NCI-H187 (cell line): ENCODE data around the gene SMCO4.

Source experiments
- DNase-seq, 2 experiments: peaks; one replicate each; lab custom pipeline; 2025; lab: John Stamatoyannopoulos, UW

Gene SMCO4

DNA sequence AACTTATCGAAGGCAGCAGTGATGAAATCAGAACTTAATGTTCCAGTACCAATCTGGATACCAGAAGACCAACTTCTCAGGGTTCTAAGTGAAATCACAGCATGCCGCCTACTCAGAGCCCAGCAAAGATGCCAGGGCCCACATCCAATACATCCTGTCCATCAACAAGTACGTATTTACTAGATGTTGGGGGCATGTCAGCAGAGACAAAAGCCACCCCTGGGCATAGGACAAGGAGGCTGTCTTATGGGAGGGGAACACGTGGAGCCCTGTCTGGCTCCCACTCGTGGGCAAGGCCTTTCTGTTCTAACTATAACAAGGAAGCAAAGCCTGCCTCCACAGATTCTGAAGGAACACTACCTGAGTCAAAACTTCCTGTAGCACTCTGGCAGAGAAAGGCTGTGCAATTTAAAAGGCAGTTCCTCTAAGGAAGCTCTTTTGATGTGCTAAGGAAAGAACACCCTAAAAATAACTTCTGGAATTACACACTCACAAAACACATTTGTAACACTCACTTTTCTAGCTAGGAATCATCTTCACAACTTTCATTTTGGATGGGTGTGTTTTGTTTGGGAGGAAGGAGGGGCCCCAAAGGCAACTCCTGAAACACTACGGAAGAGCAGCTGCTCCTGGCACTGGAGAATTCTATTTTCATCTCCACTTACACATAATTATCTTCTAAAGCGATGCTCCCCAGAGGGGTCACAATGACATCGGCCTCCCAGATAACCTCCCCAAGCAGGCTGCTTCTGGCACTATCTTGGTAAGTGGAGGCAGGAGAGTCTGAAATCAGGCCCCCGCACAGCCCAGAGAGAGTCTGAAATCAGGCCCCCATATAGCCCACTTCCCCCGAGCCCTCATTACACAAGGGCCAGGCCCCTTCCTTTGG is 14.2 kb downstream of the SMCO4 start:
- no peak for DNase-seq

DNA sequence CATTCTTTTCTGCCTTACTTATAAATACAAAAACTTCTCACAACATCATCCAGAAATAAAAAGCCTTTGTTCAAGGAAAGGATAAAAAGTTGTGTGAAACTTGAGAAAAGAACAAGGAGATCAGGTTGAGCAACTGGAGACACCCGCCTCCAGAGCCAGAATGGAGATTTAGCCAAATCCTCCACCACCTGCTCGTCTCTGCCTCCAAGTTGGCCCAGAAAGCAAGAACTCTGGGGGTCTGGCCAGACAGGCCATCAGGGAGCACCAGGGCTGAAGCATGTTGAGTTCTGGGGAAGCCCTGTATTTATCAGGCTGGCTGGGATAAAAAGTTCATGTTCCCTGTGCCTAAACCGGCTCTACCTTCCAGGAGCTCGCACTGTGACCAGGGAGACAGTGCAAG is 14.9 kb downstream of the SMCO4 start:
- DNase-seq, result no peak

DNA sequence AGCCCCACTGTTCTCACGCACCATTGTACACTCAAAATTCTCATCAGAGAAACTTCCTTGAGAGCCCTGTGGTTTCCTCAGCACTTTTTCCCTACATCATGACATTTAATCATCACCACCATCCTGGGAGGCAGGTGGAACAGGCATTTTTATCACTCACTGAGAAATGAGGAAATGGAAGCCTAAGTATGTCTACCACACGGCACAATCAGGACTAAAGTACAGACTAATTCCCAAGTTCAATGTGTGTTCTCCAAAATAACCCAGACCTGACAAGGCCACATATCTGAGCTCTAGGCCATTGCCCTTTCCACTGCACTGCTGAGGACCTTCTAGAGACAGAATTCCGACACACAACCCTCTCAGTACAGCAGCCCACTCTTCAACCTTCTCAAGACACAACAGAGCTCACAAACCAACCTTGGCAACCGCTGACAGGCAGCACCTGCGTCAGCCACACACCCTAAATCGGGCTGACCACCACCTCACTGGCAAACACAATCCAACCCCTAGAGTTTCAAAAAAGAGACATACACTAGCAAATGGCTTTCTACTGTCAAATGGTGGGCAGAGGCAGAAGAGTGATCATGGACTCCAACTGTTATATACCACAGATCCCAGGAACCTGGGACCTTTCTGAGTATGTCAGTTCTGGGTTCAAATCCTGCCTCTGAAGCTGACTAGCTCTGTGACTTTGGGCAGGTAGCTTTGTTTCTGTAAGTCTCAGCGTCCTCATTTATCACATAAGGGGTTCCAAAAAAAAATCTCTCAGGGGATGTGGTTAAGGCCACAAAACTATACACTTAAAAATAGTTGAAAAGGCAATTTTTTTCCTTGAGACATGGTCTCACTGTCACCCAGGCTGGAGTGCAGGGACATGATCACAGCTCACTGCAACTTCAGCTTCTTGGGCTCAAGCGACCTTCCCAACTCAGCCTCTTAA is 16.3 kb downstream of the SMCO4 start:
- no peak for DNase-seq

DNA sequence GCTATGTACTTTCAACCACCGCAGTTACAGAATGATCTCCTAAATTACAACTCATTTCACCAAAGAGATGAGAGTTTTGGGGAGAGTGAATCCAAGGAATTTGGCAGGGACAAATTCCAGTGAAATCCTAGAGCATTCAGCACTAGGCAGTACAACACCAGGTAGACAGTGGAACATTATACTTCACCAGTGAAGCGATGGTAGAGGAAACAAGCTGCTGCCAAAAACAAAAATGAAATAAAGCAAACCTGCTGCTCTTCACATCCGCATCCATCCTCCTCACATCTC is 16.9 kb downstream of the SMCO4 start:
- DNase-seq, result no peak

DNA sequence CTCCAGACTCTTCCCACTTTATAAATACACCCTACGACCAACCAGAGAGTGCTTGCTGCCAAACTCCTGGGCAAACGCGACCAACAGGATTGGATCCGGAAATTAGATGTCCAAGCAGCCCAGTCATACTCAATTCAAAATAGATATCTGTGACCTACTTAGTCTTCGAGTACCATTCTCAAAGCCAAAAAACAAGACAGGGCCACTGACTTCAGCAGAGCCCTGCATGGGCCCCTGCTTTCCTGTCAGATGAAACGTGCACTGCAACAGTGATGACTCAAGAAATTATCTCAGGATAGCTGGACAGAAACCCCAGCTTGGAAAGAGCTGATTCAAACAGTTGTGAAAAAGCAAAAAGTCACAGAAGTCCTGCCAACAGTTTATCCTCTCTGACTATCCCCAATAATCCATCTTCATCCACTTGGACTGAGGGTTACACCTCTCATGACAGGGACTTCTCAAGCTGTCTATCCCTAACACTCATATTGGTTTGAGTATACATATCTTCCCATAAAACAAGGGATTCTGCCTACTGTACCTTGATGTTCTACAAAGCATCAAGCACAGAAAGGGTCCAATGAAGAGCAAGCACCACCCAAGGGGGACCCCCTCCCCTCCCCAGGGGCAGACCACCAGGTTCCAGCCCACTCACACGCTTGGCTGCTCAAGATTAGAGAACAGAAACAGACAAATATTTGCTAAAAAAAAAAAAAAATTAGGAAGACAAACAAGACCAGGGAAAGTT is 17.4 kb downstream of the SMCO4 start:
- DNase-seq, result no peak

DNA sequence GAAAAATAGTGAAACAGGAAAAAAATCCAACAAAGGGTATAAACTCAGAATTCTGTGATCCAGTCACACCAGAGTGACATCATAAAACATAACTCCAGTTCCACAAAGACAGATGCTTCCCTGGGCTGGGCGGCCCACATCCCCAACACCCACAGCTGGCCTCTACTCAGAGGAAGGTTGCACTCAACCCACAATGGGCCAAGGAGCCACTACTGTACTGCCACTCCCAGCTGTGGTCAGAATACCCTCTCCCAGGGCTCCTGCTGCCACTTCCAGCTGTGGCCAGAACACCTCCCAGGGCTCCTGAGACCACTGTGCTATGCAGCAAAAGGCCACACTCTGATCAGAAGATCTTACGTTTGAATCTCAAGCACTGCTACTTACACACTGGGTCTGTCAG is 18.3 kb downstream of the SMCO4 start:
- DNase-seq, result no peak

DNA sequence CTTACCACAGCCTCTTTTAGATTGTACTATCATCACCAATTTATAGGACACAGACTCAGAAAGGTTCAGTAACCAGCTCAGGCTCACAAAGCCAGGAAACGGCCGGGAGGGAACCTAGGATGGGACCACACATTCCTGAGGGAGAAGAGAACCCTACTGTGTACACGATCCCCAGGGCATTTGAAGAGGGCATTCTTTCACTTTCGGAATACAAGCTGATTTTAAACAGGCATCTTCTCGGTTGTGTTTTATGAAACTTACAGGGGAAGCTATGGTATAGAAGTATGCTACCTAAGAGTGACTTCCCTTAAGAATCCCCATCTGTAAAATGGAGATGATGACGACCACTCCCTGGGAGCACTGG is 19.0 kb downstream of the SMCO4 start:
- DNase-seq, result no peak

- DNase-seq, result no peak
These were observed 22.3 kb downstream of the SMCO4 start for GRCh38 chr11:93520726-93521509.

GRCh38 chr11:93519179-93519578 is 24.0 kb downstream of the SMCO4 start:
- DNase-seq, result no peak

- DNase-seq, result no peak
These were observed 25.1 kb downstream of the SMCO4 start for GRCh38 chr11:93518081-93518480.

DNA sequence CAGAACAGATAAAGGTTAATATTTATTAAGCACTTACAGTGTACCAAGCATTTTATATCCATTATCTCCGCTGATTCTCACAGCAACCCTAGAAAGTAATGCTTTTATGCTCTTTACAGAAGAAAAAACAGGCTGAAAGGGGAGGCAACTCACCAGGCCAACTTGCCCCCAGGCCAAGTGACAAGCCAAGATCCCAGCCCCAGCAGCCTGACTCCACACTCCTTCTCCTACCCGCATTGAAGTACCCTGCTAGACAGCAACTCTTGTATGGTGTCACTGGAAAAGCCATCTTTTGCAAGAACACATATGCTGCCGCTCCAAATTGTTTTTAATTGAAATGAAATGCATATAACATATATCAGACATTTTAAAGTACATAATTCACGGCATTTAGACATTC is 25.6 kb downstream of the SMCO4 start:
- no peak for DNase-seq

GRCh38 chr11:93517041-93517440 is 26.1 kb downstream of the SMCO4 start:
- DNase-seq, result no peak

- DNase-seq, result no peak
These were observed 27.7 kb downstream of the SMCO4 start for GRCh38 chr11:93515441-93516025.

- no peak for DNase-seq
These were observed 28.5 kb downstream of the SMCO4 start for GRCh38 chr11:93514712-93515111.

DNA sequence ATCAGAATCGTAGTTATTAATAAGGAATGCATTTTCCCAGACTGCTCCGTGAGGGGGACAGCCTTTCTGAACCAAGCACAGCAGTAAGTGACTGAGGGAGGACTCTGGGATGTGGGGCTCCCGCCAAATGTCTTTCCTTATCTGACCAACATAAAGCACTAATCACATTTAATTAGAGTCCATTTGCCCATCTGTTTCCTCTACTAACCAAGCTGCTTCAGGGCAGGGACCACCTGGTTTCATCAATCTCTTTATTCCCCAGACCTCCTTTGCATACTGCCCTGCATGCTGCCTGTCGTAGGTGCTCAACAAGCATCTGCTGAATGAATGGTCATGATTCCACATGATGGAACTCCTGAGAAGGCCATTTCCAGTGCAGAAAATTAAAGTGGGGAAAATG is 29.4 kb downstream of the SMCO4 start:
- DNase-seq, result no peak

DNA sequence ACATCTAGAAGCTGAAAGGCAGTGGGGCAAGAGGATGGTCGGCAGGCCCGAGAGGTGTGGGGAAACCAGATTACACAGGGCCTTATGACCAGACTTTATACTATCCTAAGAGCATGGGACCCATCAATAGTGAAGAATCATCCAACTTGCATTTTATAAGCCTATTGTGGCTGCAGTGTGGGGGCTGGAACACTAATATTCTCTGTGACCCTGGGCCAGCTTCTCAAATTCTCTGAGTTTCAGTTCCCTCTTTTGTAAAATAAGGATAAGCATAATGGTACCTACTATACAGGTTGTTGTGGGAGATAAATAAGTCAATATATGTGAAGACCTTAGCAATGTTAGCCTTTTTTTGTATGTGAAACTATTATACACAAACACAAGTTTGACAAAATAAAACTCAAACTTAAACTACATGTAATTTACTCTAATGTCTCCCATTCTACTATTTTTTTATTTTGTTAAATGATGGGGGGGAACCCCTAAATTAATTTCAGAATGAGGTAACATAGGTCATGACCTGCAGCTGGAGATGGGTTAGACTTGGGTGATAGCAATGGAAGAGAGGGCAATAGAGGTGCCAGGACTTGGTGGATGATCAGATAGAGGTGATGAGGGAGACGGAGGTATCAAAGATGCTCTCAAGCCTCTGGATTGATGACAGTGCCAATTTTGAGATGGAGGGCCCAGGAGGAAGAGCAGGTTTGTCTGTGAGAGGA is 30.1 kb downstream of the SMCO4 start:
- DNase-seq, result no peak

GRCh38 chr11:93512073-93512475 is 31.1 kb downstream of the SMCO4 start:
- DNase-seq, result no peak

DNA sequence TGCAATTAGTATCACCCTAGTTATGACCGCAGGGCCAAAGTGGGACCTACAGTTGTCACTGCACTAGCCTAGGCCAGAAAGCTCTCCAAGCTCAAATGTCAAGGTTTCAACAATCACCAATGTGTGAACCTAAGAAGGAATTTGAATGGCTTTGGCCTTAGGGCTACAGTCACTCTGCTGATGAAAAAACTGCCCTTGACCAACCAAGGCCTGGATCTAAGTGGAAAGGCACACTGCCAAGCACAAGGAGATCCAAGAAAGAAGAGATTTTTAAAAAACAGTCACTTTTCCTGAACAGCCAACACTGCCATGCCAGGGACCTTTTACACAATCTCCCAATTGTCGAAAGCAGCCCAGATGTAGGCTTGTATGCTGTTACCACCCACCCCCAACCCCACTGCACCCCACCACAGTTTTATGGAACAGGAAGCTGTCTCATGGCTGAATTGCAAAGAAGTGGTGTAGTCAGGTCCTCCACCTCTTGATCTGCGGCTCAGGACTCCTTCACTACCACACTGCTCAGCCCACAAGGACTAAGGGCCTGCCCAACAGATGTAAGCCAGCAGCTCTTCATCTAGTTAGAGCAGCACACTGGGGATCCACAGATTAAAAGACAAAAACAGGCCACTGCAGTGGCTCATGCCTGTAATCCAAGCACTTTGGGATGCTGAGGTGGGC is 32.9 kb downstream of the SMCO4 start:
- no peak for DNase-seq

- DNase-seq, result no peak
These were observed 35.7 kb downstream of the SMCO4 start for GRCh38 chr11:93507517-93507916.

DNA sequence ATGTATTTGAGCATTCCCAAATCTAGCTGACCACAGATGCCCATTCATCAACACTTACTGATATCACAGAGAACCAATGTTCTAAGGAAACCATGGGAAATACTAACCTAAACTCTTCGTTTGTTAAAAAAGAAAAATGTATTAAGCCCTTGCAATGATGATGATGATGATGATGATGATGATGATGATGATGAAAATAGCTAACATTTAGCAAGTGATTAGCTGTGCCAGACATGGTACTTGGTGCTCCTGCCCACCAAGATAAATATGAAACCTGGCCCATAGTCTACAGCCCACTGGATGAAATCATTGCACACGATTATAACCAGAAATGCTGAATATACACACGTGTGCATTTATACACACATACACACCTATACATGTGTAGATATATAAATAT is 37.5 kb downstream of the SMCO4 start:
- DNase-seq, result no peak
